MM.1S (cell line): ENCODE data around the gene FBXW5.

ENCODE experiments used
- DNase-seq: peaks from one replicate; pipeline ENCODE4 v3.0.0-alpha.2; 2015
- H2AFZ ChIP-seq: fragments of 300-600 bp; sonication (generic); 2 replicates; pipeline ENCODE4 v1.6.0; 2016; ENCODE audit warnings: antibody characterized with exemption, low read length
- H3F3A ChIP-seq: fragments of 300-600 bp; sonication (generic); 2 replicates; pipeline ENCODE4 v1.6.1; 2016; ENCODE audit warnings: mild to moderate bottlenecking, antibody characterized with exemption, low read length, moderate library complexity, mixed read lengths; ENCODE audit not compliant: insufficient read depth
- H3K27ac ChIP-seq: fragments of 300-600 bp; sonication (generic); 2 replicates; pipeline ENCODE4 v1.5.1; 2016; ENCODE audit warnings: mild to moderate bottlenecking, low read length
- H3K27me3 ChIP-seq: fragments of 300-600 bp; sonication (generic); replicated peaks from 2 replicates; pipeline ENCODE4 v1.6.0; 2016; ENCODE audit warnings: low read length; ENCODE audit not compliant: insufficient read depth
- H3K36me3 ChIP-seq: fragments of 300-600 bp; sonication (generic); replicated peaks from 2 replicates; pipeline ENCODE4 v1.6.1; 2016; ENCODE audit warnings: mild to moderate bottlenecking, low read length, mixed read lengths; ENCODE audit not compliant: insufficient read depth
- H3K4me1 ChIP-seq: fragments of 300-600 bp; sonication (generic); 2 replicates; pipeline ENCODE4 v1.6.1; 2016; ENCODE audit warnings: low read length, mixed read lengths
- H3K4me2 ChIP-seq: fragments of 300-600 bp; sonication (generic); 2 replicates; pipeline ENCODE4 v1.6.0; 2016; ENCODE audit warnings: low read depth, low read length
- H3K4me3 ChIP-seq: fragments of 300-600 bp; sonication (generic); 2 replicates; pipeline ENCODE4 v1.5.1; 2016; ENCODE audit warnings: low read length, mixed read lengths
- H3K79me2 ChIP-seq: fragments of 300-600 bp; sonication (generic); 2 replicates; pipeline ENCODE4 v1.6.1; 2016; ENCODE audit warnings: mixed run types, low read length, mixed read lengths
- H3K9ac ChIP-seq: fragments of 300-600 bp; sonication (generic); 2 replicates; pipeline ENCODE4 v1.6.1; 2016; ENCODE audit warnings: low read length, mixed read lengths
- H3K9me2 ChIP-seq: fragments of 300-600 bp; sonication (generic); replicated peaks from 2 replicates; pipeline ENCODE4 v1.6.1; 2016; ENCODE audit warnings: mild to moderate bottlenecking, low read length, mixed read lengths; ENCODE audit not compliant: insufficient read depth
- H3K9me3 ChIP-seq: fragments of 300-600 bp; sonication (generic); replicated peaks from 2 replicates; pipeline ENCODE4 v1.6.1; 2016; ENCODE audit warnings: mild to moderate bottlenecking, low read length, mixed read lengths; ENCODE audit not compliant: insufficient read depth
- H4K20me1 ChIP-seq: fragments of 300-600 bp; sonication (generic); 2 replicates; pipeline ENCODE4 v1.6.1; 2016; ENCODE audit warnings: mild to moderate bottlenecking, low read length, moderate library complexity, mixed read lengths; ENCODE audit not compliant: insufficient read depth
- EZH2 ChIP-seq: fragments of 300-600 bp; sonication (generic); optimal IDR thresholded peaks from 2 replicates; pipeline ENCODE3; 2017; ENCODE audit warnings: low read depth, mild to moderate bottlenecking, antibody characterized with exemption, low read length, mixed read lengths
- EZH2phosphoT487 ChIP-seq: fragments of 300-600 bp; sonication (generic); IDR thresholded peaks from 2 replicates; pipeline ENCODE4 v1.6.1; 2018; ENCODE audit warnings: antibody characterized with exemption, low read length
- TF ChIP-seq, protein P1 (sequence below): fragments of 300-600 bp; sonication (generic); IDR thresholded peaks from 2 replicates; pipeline ENCODE4 v1.5.1; 2016; ENCODE audit warnings: antibody characterized with exemption, low read length, mixed read lengths

FBXW5 gene

DNA sequence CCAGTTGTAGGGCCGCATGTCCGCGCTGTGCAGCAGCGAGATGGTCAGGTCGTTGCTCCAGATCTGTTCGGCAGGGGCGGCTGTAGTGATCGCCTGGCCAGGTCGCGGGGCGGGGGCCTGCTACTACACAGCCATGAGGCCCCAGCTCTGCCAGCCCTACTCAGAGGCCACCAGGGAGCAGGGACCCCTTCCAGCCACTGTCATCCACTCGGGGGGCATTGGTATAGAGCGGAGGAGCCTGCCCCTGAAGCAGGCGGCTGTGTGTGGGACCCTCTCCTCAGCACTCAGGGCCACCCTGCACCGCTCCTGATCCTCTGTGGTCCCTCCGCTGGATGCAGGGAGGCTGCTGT, 1.7 kb downstream of the FBXW5 start:
- DNase-seq = no peak
- Histone ChIP-seq H3K9me3 (no peaks in the 10 kb centered on the region), H3F3A (no peaks in the 10 kb centered on the region), H3K9me2 (no peaks in the 10 kb centered on the region), H3K36me3 (peaks cover 17% of the 10 kb centered on the region), H3K4me2 (no peak overlapping the region; the same call in 1 of the 2 replicates), H3K79me2 (peaks cover 29% of the 10 kb centered on the region), H3K4me3 (no peak overlapping the region), H3K27ac (no peak overlapping the region), H3K27me3 (no peaks in the 10 kb centered on the region), H3K9ac (no peak overlapping the region), H2AFZ (no peak overlapping the region), H4K20me1 (no peaks in the 10 kb centered on the region), H3K4me1 (peaks cover 3% of the 10 kb centered on the region; the same call in 1 of the 2 replicates)
- TF ChIP-seq EZH2phosphoT487 = no peak
- TF ChIP-seq EZH2 = no peak
- TF ChIP-seq, protein P1, sequence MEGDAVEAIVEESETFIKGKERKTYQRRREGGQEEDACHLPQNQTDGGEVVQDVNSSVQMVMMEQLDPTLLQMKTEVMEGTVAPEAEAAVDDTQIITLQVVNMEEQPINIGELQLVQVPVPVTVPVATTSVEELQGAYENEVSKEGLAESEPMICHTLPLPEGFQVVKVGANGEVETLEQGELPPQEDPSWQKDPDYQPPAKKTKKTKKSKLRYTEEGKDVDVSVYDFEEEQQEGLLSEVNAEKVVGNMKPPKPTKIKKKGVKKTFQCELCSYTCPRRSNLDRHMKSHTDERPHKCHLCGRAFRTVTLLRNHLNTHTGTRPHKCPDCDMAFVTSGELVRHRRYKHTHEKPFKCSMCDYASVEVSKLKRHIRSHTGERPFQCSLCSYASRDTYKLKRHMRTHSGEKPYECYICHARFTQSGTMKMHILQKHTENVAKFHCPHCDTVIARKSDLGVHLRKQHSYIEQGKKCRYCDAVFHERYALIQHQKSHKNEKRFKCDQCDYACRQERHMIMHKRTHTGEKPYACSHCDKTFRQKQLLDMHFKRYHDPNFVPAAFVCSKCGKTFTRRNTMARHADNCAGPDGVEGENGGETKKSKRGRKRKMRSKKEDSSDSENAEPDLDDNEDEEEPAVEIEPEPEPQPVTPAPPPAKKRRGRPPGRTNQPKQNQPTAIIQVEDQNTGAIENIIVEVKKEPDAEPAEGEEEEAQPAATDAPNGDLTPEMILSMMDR = no peak

DNA sequence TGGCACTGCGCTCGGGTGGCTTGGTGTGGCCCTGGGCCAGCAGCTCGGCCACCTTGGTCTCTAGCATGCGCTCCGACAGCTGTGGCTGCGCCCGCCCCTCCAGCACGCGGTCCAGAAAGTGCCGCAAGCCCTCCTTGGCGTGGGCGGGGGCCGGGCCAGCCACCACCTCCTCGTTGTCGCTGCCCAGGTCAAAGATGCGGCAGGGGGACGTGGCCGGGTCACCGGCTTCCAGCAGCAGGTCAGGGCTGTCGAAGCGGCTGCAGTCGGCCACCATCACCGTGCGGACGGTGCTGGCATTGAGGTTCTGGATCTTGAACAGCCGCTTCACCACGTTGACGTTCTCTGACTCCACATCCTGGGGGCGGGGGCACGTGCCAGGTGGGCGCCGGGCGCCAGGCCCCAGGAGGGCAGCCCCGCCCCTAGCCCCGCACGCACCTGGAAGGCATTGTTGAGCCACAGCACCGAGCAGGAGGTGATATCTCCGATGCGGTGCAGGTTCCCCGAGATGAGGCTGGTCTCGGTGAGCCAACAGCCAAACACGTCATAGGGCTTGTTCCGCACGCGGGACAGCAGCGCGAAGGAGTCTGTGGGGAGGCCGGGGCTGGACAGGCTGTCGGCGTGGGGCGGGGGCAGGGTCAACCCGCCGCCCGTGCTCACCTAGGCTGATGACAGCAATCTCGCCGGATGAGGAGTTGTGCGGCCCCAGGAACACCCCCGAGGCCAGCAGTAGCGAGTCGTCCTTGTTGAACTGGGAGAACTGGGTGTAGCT, 2.2 kb downstream of the FBXW5 start:
- Histone ChIP-seq H3K9ac (no peak overlapping the region), H3K36me3 (peaks cover 17% of the 10 kb centered on the region), H3K4me1 (peaks cover 3% of the 10 kb centered on the region; the same call in 1 of the 2 replicates), H3K27me3 (no peaks in the 10 kb centered on the region), H3K79me2 (peaks cover 29% of the 10 kb centered on the region), H3K9me2 (no peaks in the 10 kb centered on the region), H3K9me3 (no peaks in the 10 kb centered on the region), H3K27ac (no peak overlapping the region), H4K20me1 (no peaks in the 10 kb centered on the region), H3F3A (no peaks in the 10 kb centered on the region), H2AFZ (no peak overlapping the region), H3K4me2 (no peak overlapping the region), H3K4me3 (no peak overlapping the region)
- TF ChIP-seq, protein P1 = no peak
- no peak for TF ChIP-seq EZH2phosphoT487
- DNase-seq = no peak

DNA sequence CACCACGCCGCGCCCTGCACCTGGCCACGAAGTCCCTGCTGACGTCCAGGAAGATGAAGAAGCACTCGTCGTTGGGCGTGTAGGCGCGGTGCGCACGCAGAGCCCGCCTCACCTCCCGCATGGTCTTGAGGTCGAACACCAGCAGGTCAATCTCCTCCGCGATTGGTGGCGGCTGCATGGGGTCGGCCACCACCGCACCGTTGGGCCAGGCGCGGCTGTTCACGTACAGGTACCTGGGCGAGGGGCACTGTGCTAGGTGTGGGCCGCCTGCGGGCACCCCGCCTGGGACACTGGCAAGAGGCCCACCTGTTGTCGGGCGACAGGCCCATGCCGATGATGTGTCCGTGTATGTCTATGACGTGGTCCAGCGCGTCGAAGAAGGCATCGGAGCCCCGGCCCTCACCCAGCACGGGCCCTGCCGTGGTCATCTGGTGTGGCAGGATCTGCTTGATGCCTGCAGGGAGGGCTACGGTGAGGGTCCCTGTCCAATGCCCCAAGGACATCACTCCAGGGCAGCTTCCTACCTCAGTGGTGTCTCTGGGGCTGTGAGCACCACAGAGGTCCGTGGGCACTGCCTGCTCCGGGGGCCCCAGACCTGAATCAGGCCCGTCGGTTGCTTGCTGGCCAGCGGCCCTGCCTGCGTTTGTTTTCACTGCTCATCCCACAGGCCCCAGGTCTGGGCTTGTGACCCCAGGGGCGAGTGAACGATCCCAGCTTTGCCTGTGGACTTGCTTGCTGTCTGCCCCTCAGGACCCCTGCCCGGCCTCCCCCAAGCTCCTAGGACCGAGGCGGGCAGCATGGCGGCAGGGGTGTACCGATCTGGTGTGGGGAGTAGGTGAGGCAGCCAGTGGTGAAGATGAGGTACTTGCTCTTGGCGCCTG, 3.1 kb downstream of the FBXW5 start:
- DNase-seq = no peak
- Histone ChIP-seq H3K27ac (no peak overlapping the region), H2AFZ (no peak overlapping the region), H3K4me2 (no peak overlapping the region), H3F3A (0 out of 2 replicates have a peak, but pooled peaks cover 4% of the 10 kb centered on the region), H3K36me3 (peaks cover 17% of the 10 kb centered on the region), H3K79me2 (peaks cover 29% of the 10 kb centered on the region), H3K9me2 (no peaks in the 10 kb centered on the region), H3K9ac (no peak overlapping the region), H3K4me3 (no peak overlapping the region), H3K4me1 (peaks cover 3% of the 10 kb centered on the region; the same call in 1 of the 2 replicates), H3K9me3 (no peaks in the 10 kb centered on the region), H4K20me1 (no peaks in the 10 kb centered on the region), H3K27me3 (no peaks in the 10 kb centered on the region)
- TF ChIP-seq EZH2 = no peak
- TF ChIP-seq EZH2phosphoT487 = no peak
- TF ChIP-seq, protein P1 = no peak
